HG03460 (cell line): Measurements from ENCODE around the gene HS6ST3.

Experiments used
- ATAC-seq: cut with Tn5 transposase; IDR thresholded peaks from one replicate; pipeline ENCODE4 v1.9.1; 2021; ENCODE audit not compliant: unreplicated experiment

The HS6ST3 gene

GRCh38 chr13:96297360-96297759 lies 207.5 kb downstream of the HS6ST3 start:
- ATAC-seq = no peak

GRCh38 chr13:96299235-96299634 lies 209.3 kb downstream of the HS6ST3 start:
- ATAC-seq = no peak

GRCh38 chr13:96308568-96308967 lies 218.7 kb downstream of the HS6ST3 start:
- ATAC-seq = no peak

- ATAC-seq = no peak
Measured at GRCh38 chr13:96314974-96315373, 225.1 kb downstream of the HS6ST3 start.

GRCh38 chr13:96338030-96338429 lies 248.1 kb downstream of the HS6ST3 start:
- ATAC-seq = no peak

GRCh38 chr13:96342286-96342685 lies 252.4 kb downstream of the HS6ST3 start:
- no peak for ATAC-seq

- ATAC-seq = no peak
Measured at GRCh38 chr13:96342852-96343465, 253.1 kb downstream of the HS6ST3 start.

- ATAC-seq = no peak
Measured at GRCh38 chr13:96346921-96347320, 257.0 kb downstream of the HS6ST3 start.

GRCh38 chr13:96373597-96373996 lies 283.7 kb downstream of the HS6ST3 start:
- ATAC-seq = no peak

GRCh38 chr13:96377835-96378234 lies 287.9 kb downstream of the HS6ST3 start:
- no peak for ATAC-seq

GRCh38 chr13:96379967-96380366 lies 290.1 kb downstream of the HS6ST3 start:
- no peak for ATAC-seq

GRCh38 chr13:96381681-96382080 lies 291.8 kb downstream of the HS6ST3 start:
- ATAC-seq = no peak

- ATAC-seq = no peak
Measured at GRCh38 chr13:96388598-96388997, 298.7 kb downstream of the HS6ST3 start.

- ATAC-seq = no peak
Measured at GRCh38 chr13:96391606-96392005, 301.7 kb downstream of the HS6ST3 start.

GRCh38 chr13:96397807-96398206 lies 307.9 kb downstream of the HS6ST3 start:
- no peak for ATAC-seq

GRCh38 chr13:96398486-96398885 lies 308.6 kb downstream of the HS6ST3 start:
- no peak for ATAC-seq

GRCh38 chr13:96403241-96403640 lies 313.3 kb downstream of the HS6ST3 start:
- no peak for ATAC-seq

GRCh38 chr13:96403651-96404050 lies 313.7 kb downstream of the HS6ST3 start:
- ATAC-seq = no peak

- no peak for ATAC-seq
Measured at GRCh38 chr13:96415831-96416385, 326.0 kb downstream of the HS6ST3 start.

GRCh38 chr13:96417939-96418685 lies 328.2 kb downstream of the HS6ST3 start:
- no peak for ATAC-seq

GRCh38 chr13:96421314-96421713 lies 331.4 kb downstream of the HS6ST3 start:
- no peak for ATAC-seq

GRCh38 chr13:96422002-96422401 lies 332.1 kb downstream of the HS6ST3 start:
- no peak for ATAC-seq
